GM20000 (cell line): ENCODE results near the gene IL20.

Experiments
- DNase-seq: peaks from one replicate; pipeline ENCODE4 v3.0.0; 2012; ENCODE audit warnings: low spot score
- TF ChIP-seq, protein P1 (sequence below): IDR thresholded peaks from 2 replicates; pipeline ENCODE4 v1.5.1; 2012; ENCODE audit warnings: mild to moderate bottlenecking, control low read depth; ENCODE audit errors: extremely low read depth, missing control alignments

Gene IL20

DNA sequence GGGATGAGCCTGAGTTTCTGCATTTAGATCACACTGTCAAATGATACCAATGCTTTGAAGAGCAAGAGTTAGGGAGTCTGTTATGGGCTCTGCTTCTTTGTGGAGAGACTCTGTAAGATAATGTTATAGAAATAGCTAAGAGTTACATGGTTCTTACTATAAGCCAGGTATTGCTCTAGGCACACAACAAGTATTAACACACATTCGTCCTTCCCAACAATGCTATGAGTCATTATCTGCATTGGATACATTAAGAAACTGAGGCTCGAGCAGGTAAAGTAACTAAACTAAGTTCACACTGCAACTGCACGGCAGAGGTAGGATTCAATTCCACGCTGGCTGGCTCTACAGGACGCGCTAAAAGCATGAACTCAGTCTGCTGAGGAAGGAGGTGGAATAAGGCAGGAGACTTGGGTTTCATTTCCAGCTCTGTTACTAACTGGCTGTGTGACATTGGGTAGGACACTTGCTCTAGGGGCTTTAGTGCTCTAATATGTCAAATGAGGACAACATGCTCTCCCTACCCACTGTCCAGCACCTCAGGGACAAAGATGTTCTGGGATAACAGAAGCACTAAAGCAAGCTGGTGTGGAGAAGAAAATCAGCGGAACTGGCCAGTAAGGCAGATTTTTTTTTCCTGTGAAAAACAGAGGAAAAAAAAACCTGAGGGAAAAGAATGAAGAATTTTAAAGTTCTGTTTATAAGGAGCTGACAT, 23.7 kb upstream of the IL20 start:
- TF ChIP-seq, protein P1, sequence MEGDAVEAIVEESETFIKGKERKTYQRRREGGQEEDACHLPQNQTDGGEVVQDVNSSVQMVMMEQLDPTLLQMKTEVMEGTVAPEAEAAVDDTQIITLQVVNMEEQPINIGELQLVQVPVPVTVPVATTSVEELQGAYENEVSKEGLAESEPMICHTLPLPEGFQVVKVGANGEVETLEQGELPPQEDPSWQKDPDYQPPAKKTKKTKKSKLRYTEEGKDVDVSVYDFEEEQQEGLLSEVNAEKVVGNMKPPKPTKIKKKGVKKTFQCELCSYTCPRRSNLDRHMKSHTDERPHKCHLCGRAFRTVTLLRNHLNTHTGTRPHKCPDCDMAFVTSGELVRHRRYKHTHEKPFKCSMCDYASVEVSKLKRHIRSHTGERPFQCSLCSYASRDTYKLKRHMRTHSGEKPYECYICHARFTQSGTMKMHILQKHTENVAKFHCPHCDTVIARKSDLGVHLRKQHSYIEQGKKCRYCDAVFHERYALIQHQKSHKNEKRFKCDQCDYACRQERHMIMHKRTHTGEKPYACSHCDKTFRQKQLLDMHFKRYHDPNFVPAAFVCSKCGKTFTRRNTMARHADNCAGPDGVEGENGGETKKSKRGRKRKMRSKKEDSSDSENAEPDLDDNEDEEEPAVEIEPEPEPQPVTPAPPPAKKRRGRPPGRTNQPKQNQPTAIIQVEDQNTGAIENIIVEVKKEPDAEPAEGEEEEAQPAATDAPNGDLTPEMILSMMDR: no peak
- no peak for DNase-seq

DNA sequence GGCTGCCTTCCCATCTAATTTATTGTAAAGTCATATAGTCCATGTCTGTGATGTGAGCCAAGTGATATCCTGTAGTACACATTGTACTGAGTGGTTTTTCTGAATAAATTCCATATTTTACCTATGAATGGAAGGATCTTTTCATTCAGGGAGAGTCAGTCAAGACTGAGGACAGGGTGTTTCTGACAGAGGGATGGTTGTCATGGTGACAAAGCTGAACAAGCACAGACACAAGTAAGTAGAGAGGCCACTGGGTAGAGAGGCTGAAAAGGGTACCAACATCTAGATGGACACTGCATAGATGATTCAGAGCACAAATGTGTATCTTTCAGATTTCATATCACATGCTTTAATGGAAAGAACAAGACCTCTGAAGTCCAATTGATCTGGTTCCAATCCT, 22.6 kb upstream of the IL20 start:
- no peak for DNase-seq
- TF ChIP-seq, protein P1: no peak

- no peak for DNase-seq
- TF ChIP-seq, protein P1: no peak
These were observed 21.8 kb upstream of the IL20 start for GRCh38 chr1:206843626-206844025.

GRCh38 chr1:206846487-206846886, 18.9 kb upstream of the IL20 start:
- TF ChIP-seq, protein P1: no peak
- DNase-seq: no peak

GRCh38 chr1:206847337-206847834, 18.0 kb upstream of the IL20 start:
- DNase-seq: no peak
- TF ChIP-seq, protein P1: no peak

- no peak for DNase-seq
- TF ChIP-seq, protein P1: no peak
These were observed 17.5 kb upstream of the IL20 start for GRCh38 chr1:206847946-206848345.

DNA sequence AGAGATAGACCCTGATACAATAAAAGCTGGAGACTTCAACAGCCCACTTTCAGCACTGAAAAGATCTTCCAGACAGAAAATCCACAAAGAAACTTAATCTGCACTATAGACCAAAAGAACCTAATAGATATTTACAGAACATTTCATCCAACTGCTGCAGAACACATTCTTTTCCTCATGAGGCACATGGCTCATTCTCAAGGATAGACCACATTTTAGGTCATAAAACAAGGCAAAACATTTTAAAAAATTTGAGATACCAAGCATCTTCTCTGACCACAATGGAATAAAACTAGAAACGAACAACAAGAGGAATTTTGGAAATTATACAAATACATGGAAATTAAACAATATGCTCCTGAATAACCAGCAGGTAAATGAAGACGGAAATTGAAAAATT, 15.0 kb upstream of the IL20 start:
- no peak for DNase-seq
- TF ChIP-seq, protein P1: no peak
